LNCAP (cell line): Measurements from ENCODE around the gene SLIT3.

Experiments used
- TF ChIP-seq, protein P1 (sequence below): fragments of 450-650 bp; IDR thresholded peaks from 2 replicates; pipeline ENCODE4 v1.5.1; 2017; ENCODE audit warnings: mild to moderate bottlenecking

SLIT3 gene

DNA sequence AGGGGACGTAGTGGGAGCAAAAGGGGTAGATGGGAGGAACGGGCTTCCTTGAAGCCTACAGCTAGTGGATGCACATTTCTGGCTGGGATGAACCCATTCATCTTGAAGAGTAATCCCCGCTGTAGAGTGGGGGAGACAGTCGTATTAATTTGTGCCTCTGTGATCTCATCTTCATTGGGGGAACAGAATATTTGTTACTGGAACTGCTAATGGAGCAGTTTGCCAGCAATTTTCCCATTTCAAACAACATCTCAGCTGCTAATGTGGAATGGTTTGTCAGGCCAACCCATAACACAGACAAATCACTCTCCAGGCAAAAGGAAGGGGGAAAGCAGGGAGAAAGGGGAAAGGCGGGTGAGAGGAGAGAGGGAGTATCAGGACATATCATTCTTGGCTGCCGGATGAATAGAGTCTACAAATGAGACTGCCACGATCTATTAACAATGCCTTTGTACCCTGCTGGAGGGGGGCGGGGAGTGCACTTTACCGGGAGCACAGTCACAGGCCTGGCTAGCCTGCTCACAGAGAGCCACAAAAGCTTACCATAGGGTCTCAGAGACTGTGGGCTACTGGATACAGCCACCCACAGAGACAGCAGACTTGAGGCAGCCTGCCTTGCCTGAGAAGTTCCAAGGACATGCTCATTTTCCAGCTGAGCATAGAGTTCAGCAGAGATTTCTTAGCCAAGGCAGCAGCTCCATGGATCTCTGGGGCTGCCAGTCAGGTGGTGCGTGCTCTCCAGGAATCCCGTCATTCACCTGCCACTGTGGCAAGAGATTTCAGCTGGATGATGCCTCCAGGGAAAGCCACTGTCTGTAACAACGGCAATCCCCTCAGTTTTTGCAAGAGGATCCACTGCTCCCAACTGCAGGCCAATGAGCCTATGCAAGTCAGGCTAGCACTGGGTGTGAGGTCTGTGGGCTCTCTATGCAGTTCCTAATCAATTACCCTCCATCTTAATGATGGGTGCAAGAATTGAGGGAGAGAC, 504.1 kb downstream of the SLIT3 start:
- TF ChIP-seq, protein P1, sequence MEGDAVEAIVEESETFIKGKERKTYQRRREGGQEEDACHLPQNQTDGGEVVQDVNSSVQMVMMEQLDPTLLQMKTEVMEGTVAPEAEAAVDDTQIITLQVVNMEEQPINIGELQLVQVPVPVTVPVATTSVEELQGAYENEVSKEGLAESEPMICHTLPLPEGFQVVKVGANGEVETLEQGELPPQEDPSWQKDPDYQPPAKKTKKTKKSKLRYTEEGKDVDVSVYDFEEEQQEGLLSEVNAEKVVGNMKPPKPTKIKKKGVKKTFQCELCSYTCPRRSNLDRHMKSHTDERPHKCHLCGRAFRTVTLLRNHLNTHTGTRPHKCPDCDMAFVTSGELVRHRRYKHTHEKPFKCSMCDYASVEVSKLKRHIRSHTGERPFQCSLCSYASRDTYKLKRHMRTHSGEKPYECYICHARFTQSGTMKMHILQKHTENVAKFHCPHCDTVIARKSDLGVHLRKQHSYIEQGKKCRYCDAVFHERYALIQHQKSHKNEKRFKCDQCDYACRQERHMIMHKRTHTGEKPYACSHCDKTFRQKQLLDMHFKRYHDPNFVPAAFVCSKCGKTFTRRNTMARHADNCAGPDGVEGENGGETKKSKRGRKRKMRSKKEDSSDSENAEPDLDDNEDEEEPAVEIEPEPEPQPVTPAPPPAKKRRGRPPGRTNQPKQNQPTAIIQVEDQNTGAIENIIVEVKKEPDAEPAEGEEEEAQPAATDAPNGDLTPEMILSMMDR: no peak

DNA sequence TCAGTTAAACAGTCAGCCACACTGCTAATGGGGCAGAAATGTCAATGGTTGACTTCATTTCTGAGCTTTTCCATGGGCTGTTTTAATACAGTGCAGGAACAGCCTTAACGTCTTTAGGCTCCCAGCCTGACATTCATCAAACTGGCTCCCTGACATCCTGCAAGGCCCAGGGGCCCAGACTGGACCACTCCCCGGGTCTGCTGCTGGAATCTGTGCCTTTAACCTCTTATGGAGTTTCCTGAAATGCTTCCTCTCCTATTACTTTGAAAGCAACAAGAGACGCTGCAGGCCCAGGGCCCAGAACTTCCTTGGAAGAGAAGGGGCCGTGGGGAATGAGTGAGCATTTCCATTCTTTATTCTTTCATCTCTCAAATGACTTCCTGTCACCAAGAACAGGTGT, 504.9 kb downstream of the SLIT3 start:
- TF ChIP-seq, protein P1: no peak

DNA sequence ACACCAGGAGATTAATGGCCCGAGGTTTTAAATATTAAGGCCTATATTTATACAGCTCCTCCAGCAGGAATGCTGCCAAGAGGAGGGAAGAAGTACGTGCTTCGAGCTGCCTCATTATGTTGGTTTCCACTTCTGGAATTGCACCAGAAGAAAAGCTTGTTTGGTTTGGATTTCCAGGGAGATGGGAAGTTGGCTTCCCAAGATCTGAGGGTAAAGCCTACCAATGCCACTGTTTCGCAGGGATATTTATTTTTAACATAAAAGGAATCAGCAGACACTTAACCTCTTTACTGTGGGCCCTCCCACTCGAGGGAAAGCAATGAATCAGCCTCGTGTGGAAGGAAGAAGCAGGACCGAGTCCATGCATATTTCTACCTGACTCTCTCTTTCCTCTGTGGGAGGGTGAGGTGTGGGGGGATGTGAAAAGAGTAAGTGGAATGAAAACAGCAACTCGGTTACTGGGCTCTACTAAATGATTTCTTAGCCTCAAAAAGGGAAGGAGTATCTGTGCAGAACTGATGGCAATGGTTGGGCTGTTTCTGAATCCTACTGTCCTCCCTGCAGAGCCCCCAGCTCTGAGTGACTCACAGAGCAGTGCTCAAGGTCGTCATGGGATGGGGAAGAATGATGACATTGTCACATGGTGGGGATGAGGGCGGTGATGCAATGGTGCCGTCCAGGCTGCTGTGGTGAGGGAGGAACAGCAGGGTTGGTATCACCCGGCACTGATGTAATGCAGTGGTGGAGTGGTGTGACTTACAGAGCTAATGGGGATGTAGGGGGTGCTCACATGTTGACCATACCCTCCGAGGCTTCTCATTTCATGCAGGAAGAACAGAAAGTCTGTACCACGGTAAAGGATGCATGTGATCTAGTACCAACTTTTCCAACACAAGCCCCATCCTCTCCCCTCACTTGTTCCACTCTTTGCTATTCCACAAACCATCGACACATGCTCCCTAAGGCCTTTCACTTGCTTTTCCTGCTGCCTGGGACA, 506.8 kb downstream of the SLIT3 start:
- TF ChIP-seq, protein P1: no peak

DNA sequence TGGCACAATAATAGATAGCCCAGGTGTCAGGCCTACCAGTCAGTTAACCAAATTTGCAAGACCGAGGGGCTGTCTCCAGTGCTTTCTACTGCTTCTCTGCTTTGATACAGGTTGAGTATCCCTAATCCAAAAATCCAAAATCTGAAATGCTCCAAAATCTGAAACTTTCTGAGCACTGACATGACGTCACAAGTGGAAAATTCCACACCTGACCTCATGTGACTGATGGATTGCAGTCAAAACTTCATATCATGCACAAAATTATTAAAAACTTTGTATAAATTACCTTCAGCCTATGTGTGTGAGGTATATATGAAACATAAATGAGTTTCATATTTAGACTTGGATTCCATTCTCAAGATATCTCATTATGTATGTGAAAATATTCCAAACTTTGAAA, 508.3 kb downstream of the SLIT3 start:
- TF ChIP-seq, protein P1: no peak

DNA sequence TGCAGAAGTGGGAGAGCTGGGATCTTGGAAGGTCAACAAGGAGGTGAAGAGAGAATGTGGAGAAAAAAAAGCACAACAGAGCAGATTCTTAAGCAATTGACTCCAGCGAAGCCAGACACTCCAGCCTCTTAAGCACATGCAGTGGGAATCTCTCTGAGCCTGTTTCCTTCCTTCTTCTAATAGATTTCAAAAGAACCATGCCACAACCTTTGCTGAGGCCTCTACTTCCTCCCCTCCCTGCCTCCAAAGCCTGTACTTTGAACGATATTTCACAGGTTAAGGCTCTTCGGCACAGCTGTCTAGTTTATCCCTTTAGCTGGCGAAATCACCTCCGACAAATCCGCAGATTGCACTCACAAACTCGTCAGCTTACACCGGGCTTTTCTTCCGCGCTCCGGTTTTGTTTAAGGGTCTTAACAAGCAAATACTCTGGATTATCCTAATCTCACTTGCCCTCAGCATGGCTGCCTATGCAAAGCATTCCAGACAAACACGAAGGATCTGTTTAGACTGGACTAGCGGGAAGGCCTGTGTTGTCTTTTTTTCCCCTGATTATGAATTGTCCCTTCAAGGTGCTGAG, 510.2 kb downstream of the SLIT3 start:
- TF ChIP-seq, protein P1: no peak

DNA sequence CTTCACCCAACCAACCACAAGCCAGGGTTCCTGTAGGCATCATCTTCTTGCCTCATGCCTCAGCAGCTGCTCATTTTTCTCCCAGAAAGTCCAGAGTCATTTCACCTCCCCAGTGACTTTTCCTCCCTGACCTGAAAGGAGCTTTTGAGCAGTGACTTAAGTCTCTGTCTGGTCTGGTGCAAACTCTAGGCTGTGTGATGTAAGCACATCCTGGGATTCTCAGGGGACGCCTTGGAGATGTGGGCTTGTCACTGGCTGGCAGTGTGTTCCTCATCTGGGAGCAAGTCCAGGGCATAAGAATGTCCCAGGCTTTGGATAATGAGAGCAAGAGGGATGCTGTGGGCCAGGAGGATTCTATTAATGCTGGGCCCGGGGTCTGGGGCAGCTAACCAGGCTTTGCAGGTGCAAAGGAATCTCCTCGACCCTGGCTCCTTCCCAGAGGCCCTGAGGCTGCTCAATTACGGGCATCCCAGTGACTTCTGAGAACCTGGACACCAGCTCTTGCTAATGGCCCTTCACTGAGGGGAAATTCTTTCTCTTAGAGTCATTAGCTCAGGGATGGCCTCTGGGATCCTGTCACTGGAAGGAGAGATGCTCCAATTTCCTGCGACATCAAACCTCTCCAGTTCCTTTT, 510.8 kb downstream of the SLIT3 start:
- TF ChIP-seq, protein P1: no peak

DNA sequence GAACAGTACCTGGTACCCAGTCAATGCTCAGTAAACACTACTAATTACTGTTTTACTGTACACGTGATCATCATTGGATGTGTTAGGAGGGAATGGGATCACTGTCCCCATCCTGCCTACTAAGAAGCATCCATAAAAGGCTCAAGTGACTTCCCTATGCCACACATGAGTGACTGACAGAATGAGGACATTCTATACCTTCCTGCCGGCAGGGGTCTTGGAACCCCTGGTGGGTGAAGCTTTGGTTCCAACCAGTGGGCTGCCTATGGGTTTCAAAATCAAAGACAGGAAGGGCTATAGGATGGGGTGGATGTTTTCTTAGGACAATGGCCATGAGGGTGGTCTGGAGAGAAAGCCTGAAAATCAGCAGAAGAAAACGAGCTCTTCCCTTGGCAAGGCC, 512.2 kb downstream of the SLIT3 start:
- TF ChIP-seq, protein P1: no peak
